DND-41 (cell line): Measurements from ENCODE around the gene ZC3H7B.

Source experiments
- ATAC-seq: fragments of 200-7000 bp; cut with Tn5 transposase; 3 replicates; pipeline ENCODE4 v1.9.1; 2021; ENCODE audit warnings: low read depth; ENCODE audit not compliant: insufficient read depth
- DNase-seq: peaks from one replicate; pipeline ENCODE4 v3.0.0-alpha.2; 2020
- H2AFZ ChIP-seq: 2 replicates; pipeline ENCODE4 v1.6.0; 2012; ENCODE audit warnings: low read depth, low read length
- H3K27ac ChIP-seq: 2 replicates; pipeline ENCODE4 v1.5.1; 2012; ENCODE audit warnings: low read length, inconsistent platforms
- H3K27me3 ChIP-seq: fragments of 200-600 bp; sonication (generic); 2 replicates; pipeline ENCODE4 v1.6.0; 2012; ENCODE audit warnings: low read length, mild to moderate bottlenecking, inconsistent platforms; ENCODE audit not compliant: insufficient read depth, poor library complexity
- H3K36me3 ChIP-seq: 2 replicates; pipeline ENCODE4 v1.5.1; 2012; ENCODE audit warnings: low read length, inconsistent platforms; ENCODE audit not compliant: insufficient read depth
- H3K4me1 ChIP-seq: 2 replicates; pipeline ENCODE4 v1.5.1; 2012; ENCODE audit warnings: mild to moderate bottlenecking, low read length; ENCODE audit not compliant: insufficient read depth
- H3K4me2 ChIP-seq: 2 replicates; pipeline ENCODE4 v1.6.0; 2012; ENCODE audit warnings: mild to moderate bottlenecking, moderate library complexity, low read length, inconsistent platforms; ENCODE audit not compliant: insufficient read depth
- H3K4me3 ChIP-seq, 2 experiments: fragments of 200-600 bp in 1 of 2; shearing (Covaris generic) in 1 of 2; 2 replicates each; pipeline ENCODE4 v1.5.1; 2012 to 2016; ENCODE audit warnings: inconsistent platforms in 2 of 2, low read length in 2 of 2, mild to moderate bottlenecking in 2 of 2, low read depth in 1 of 2, moderate library complexity in 1 of 2
- H3K79me2 ChIP-seq: 2 replicates; pipeline ENCODE4 v1.6.0; 2012; ENCODE audit warnings: low read length, inconsistent platforms; ENCODE audit not compliant: insufficient read depth
- H3K9ac ChIP-seq: 2 replicates; pipeline ENCODE4 v1.6.0; 2012; ENCODE audit warnings: low read depth, mild to moderate bottlenecking, inconsistent platforms, low read length, moderate library complexity
- H3K9me3 ChIP-seq: 2 replicates; pipeline ENCODE4 v1.5.1; 2012; ENCODE audit warnings: low read length, moderate library complexity, mild to moderate bottlenecking, inconsistent platforms; ENCODE audit not compliant: insufficient read depth, severe bottlenecking
- H4K20me1 ChIP-seq: 2 replicates; pipeline ENCODE4 v1.6.0; 2012; ENCODE audit warnings: low read length; ENCODE audit not compliant: insufficient read depth
- CTCF ChIP-seq: IDR thresholded peaks from 2 replicates; pipeline ENCODE4 v1.5.1; 2012; ENCODE audit warnings: borderline replicate concordance, low read length, moderate library complexity, mild to moderate bottlenecking; ENCODE audit not compliant: poor library complexity, severe bottlenecking; ENCODE audit errors: extremely low read depth
- EZH2 ChIP-seq: IDR thresholded peaks from 3 replicates; pipeline ENCODE4 v1.6.1; 2012; ENCODE audit warnings: borderline replicate concordance, low read depth, mild to moderate bottlenecking, moderate library complexity, low read length, inconsistent platforms; ENCODE audit not compliant: severe bottlenecking

Gene ZC3H7B

GRCh38 chr22:41343717-41344116, 42.4 kb downstream of the ZC3H7B start:
- 0 out of 2 replicates have a peak, but pooled peaks cover 3% of the 10 kb centered on the region for H4K20me1 ChIP-seq
- H3K36me3 ChIP-seq = peaks cover 87% of the 10 kb centered on the region
- no peak for TF ChIP-seq CTCF
- no peak for TF ChIP-seq EZH2

GRCh38 chr22:41344189-41344788, 43.0 kb downstream of the ZC3H7B start:
- ATAC-seq (no peak), DNase-seq (no peak)
- Histone ChIP-seq H3K27me3 (no peaks in the 10 kb centered on the region), H3K4me3 (no peak overlapping the region), H3K36me3 (peaks cover 87% of the 10 kb centered on the region), H3K4me1 (no peaks in the 10 kb centered on the region), H3K9ac (no peak overlapping the region), H3K27ac (no peak overlapping the region), H3K79me2 (no peaks in the 10 kb centered on the region), H3K9me3 (no peaks in the 10 kb centered on the region), H2AFZ (no peak overlapping the region), H3K4me2 (no peak overlapping the region), H4K20me1 (0 out of 2 replicates have a peak, but pooled peaks cover 3% of the 10 kb centered on the region)
- TF ChIP-seq CTCF (no peak), EZH2 (no peak)

More at GRCh38 chr22:41343717-41344116, 42.4 kb downstream of the ZC3H7B start:
- ATAC-seq (no peak), DNase-seq (no peak)
- Histone ChIP-seq H3K27ac (no peak overlapping the region), H3K9me3 (no peaks in the 10 kb centered on the region), H2AFZ (no peak overlapping the region), H3K4me3 (no peak overlapping the region), H3K9ac (no peak overlapping the region), H3K27me3 (no peaks in the 10 kb centered on the region), H3K79me2 (no peaks in the 10 kb centered on the region), H3K4me2 (no peak overlapping the region), H3K4me1 (no peaks in the 10 kb centered on the region)

GRCh38 chr22:41345807-41346335, 44.5 kb downstream of the ZC3H7B start:
- Histone ChIP-seq H3K9me3 (no peaks in the 10 kb centered on the region), H3K27me3 (no peaks in the 10 kb centered on the region), H3K79me2 (no peaks in the 10 kb centered on the region), H3K27ac (no peak overlapping the region), H3K9ac (no peak overlapping the region), H3K4me1 (no peaks in the 10 kb centered on the region), H4K20me1 (peaks cover 3% of the 10 kb centered on the region; the same call in 1 of the 2 replicates), H2AFZ (no peak overlapping the region), H3K4me2 (no peak overlapping the region), H3K36me3 (peaks cover 89% of the 10 kb centered on the region), H3K4me3 (no peak overlapping the region)
- ATAC-seq = no peak
- no peak for DNase-seq
- no peak for TF ChIP-seq CTCF
- TF ChIP-seq EZH2 = no peak
